NCI-H2196 (cell line): Measurements from ENCODE around the gene SLC26A1.
A peak's percentile ranks its signal among the peaks of the same experiment; 100 is the strongest.
"Not testable (repeated sequence)": the region's sequence is repeated elsewhere in the genome, so short reads cannot be mapped to it uniquely, and the experiment has no call there.

ENCODE experiments used
- DNase-seq: peaks from one replicate; lab custom pipeline; 2025; ENCODE audit not compliant: unreplicated experiment; lab: John Stamatoyannopoulos, UW

SLC26A1 gene

DNA sequence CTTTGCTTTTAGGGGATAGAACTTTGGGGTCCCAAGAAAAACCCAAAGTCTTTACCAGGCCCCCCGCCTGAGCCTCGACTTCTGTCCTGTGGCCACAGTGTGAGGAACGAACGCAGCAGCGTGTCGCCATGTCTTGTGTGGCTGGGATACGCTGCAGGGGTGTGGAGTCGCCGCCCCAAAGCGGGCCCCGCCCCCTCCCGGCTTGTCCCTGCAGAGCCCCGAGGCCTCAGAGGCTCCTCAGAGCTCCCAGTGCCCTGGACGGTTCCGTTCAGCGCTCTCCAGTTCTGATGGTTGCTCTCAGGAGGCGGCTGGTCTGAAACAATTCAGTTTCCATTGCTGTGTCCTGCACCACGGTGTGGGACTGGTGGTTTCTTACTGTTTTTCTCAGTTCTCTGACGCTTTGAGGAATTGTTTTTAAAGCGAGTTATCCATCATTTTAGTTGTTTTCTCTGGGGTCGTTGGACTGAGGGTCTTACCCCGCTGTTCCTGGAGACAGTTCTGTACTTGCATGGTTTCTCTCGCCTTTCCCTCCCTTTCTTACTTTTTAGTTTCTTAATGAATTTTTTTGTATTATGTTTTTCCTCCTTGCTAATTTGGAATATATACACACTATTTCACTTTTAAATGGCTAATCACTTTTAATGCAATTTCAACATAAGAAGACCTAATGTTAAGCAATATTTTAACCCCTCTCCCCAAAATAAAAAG, 7.9 kb downstream of the SLC26A1 start:
- no peak for DNase-seq

GRCh38 chr4:984336-985054, 8.7 kb downstream of the SLC26A1 start:
- no peak for DNase-seq

DNA sequence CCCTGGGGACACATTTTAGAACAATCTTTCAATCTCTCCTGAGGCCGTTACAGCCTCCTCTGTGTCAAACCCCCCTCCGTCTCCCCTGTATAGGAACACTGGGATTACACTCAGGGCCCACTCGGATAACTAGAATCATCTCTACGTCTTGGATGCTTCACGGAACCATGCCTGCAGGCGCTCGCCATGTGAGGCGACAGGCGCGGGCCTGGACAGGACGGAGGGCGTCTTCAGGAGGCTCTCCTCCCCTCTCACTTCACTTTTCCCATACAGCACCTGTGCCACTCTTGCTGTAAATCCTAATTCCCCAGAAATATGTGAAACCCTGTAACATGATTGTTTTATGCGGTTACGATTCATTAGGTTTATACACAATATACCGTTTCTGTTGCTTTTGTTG, 10.4 kb downstream of the SLC26A1 start:
- DNase-seq, result no peak

DNA sequence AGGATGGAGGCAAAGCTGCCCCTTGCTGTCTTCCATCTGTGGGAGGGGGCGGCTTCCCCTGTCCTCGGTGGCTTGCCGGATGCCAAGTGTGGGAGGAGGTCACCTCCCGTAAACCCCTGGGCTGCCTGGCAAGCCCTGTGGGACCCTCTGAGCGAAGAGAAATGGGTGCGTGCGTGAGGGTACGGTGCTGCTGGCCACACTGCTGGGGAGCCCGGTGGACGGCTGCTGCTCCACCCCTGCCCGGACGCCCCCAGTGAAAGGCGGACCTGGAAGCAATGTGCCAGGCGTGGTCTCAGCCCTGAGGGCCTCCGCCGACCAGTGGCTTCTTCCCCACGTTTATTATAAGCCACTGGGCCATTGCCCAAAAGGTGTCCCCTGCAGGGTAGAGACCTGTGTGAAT, 10.9 kb downstream of the SLC26A1 start:
- DNase-seq, result no peak

GRCh38 chr4:978957-979701, 14.1 kb downstream of the SLC26A1 start:
- no peak for DNase-seq

- DNase-seq, result not testable (repeated sequence)
Measured at GRCh38 chr4:976016-976415, 17.2 kb downstream of the SLC26A1 start.

DNA sequence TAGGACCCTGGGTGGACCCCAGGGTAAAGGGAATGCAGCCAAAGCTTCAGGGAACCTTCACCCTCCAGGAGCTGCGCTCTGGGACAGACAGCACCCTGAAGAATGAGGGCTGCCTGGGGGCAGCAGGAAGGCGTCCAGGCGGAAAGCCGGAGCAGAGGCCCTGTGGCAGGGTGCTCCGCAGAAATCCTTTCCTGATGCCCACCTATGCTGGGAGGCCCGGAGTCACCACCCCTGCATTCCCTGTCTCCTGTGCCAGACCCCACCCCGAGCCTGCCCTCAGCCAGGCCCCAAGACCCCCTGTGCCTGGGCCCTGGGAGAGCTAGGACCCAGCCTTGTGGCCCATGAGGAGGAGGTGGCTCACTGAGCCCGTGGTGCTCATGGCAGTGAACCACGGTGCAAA, 18.5 kb downstream of the SLC26A1 start:
- DNase-seq, result no peak

GRCh38 chr4:973431-974397, 19.5 kb downstream of the SLC26A1 start, which contains the start of gene DGKQ:
Gene DGKQ, minus strand, starts transcription at chr4:973569. Its CDS starts 87 bp downstream, at chr4:973482.
- peak; percentile 66 for DNase-seq

DNA sequence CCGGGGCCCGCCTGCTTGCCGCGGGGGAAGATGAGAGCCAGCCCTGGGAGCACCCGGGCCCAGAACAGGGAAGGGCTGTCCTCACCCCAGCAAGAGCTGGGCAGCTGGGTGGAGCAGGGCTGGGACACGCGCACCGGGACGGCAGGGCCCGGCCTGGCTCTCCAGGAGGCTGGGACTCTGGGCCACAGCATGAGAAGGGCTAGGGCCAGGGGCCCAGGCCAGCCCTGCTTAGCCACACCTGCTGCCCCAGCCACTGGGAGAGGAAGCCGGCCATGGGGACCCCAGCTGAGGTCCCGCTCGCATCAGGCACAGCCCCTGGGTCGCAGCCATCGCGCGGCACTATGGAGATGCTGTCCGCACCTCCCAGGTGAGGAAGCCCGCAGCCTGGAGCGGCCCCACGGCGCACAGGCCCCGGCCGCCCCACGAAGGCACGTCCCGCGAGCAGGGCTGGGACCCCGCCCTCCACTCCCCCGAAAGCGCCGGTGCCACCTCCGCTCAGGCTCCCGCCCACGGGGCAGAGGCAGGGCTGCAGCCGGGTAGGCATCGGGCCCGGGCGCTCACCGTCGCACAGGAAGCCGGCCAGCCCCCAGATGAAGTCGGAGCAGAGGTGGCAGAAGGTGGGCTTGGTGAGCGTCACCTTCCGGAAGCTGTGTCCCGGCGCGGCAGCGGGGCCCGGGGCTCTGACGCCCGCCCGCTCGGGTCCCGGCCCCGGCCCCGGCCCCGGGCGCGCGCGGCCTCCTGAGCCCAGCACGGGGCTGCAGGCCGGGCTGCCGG, 20.4 kb downstream of the SLC26A1 start:
- DNase-seq, result no peak

DNA sequence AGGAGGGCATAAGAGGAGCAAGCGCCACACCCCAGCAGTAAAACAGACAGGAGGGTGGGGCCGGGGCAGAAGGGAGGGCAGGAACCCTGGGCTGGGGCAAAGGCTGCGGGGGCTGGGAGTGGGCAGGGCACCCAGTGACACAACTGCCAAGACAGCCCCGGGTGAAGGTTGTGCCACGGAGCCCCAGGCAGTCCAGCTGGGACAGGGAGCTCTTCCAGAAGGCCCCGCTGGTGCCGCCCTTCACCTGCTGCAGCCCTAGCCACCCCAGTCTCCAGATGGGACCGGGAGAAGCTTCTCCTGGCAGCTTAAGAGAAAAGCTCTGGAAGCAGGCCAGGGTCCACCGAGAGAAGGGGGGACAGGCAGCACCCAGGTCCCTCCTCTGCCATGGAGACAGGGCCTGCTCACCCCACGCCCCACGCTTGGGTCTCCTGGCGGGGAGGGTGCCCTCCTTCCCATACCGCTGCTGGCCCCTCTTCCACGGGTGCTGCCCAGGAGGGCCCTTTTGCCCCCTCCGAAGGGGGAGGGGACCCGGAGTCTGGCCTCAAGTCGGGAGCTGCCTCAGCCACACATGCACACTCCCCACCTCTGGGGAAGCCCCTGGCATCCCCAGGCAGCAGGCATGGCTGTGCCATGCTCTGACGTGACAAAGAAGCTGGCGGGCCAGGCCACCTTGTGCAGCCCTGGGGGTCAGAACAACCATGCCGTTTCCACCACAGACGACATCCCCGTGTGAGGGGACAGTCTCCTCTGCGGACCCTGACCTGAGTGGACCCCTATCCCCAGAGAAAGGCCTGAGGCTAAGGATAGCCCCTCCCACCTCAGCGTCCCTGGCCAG, 21.3 kb downstream of the SLC26A1 start:
- DNase-seq, result no peak

DNA sequence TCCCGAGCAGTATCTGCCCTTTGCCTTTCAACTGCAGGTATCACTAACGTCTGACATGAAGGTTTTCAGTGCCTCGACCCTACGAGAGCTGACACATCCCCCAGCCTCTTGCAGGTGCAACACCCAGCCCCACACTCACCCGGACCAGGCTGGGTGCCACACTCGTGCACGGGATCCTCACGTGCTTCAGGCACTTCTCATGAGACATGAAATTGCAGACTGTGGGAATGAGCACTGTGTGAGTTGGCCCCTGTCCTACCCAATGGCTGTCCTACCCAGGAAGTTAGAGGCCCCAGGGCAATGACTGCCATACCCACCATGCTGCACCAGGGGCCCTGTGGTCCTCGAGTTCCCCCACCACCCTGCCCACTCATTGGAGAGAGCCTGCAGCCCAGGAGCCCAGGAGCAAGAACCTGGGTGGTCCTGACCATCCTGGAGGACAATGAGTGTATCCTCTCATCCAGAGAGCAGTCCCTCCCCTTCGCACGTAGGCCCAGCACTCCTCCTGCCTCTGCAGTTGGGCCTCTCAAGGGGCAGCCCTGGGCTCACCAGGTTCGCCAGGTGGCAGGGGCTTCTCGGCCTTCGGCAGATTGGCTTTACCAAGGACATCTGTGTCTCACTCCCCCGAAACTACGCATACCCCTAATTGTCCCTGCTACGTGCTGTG, 22.2 kb downstream of the SLC26A1 start:
- no peak for DNase-seq

- DNase-seq, result no peak
Measured at GRCh38 chr4:970046-970745, 23.0 kb downstream of the SLC26A1 start.

DNA sequence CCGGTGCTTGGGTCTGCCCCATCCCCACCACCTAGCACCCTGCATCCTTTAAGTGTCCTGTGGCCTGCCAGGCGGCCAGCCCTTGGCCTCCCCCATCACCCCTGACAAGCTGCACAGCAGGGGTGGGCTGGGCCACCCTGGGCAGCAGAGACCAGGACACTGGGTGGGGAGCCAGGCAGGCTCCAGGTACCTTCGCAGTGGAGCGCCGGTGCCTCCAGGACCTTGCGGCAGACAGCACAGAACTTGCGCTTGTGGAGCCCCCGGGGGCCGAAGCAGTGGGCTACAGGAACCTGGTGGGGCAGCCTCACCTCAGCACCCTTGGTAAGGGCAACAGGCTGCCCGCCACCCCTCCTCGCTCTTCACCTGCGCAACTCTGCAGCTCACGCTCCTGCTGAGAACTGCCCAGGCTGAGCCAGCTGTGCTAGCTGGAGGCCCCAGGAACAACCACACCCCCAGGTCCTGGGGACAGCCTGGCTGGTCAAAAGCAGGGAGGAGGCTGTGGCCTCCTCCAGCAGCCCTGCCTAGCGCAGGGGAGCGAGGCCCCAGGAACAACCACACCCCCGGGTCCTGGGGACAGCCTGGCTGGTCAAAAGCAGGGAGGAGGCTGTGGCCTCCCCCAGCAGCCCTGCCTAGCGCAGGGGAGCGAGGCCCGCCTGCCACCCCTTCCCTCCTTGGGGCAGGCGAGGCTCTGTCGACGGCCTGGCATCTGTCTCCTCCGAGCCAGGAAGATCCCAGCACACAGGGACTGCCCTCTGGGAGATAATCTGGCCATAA, 24.4 kb downstream of the SLC26A1 start:
- no peak for DNase-seq

GRCh38 chr4:968221-968620, 25.0 kb downstream of the SLC26A1 start:
- no peak for DNase-seq

- DNase-seq, result no peak
Measured at GRCh38 chr4:967113-968104, 25.8 kb downstream of the SLC26A1 start.
